GM23338 (cell line): Measurements from ENCODE around the gene SWT1.
A peak's percentile ranks its signal among the peaks of the same experiment; 100 is the strongest.

Experiments
- CREB1 ChIP-seq: fragments of 250-450 bp; sonication (Bioruptor Pico); IDR thresholded peaks from 2 replicates; pipeline ENCODE4 v1.5.0; 2020; ENCODE audit warnings: low read depth, mild to moderate bottlenecking, moderate library complexity
- CTCF ChIP-seq, 2 experiments: fragments of 200-600 bp in 1 of 2; sonication (generic) in 1 of 2; conservative IDR thresholded peaks; 2 replicates each; pipeline versions ENCODE4 v1.5.1 to v1.6.1; 2016 to 2017; ENCODE audit warnings: antibody characterized with exemption in 2 of 2, low read depth in 2 of 2, mild to moderate bottlenecking in 2 of 2, moderate library complexity in 1 of 2

GRCh38 chr1:185317034-185317885, 160.3 kb downstream of the SWT1 start, which contains the start of gene IVNS1ABP:
- TF ChIP-seq CTCF (conservative IDR thresholded peaks at IDR 0.05; ENCODE audit: low read depth in 2 of 2) (peak; percentile 20 to 81; a peak in 2 of 4 replicates), CREB1 (CRISPR knock-in tag) (peak; percentile 77)
